ENCODE measurements around the gene RNF186.

Gene RNF186

GRCh38 chr1:19775317-19775716 lies 39.8 kb downstream of the RNF186 start:
- WGBS, 2 donors (ENCODE audit: extremely low coverage in 2 of 2, insufficient read length in 2 of 2, insufficient replicate concordance in 1 of 2) = no CpG with 5 or more reads among the region's 6 CpGs
- Histone ChIP-seq H3K4me1 (ENCODE audit: control insufficient read depth in 2 of 2, insufficient read depth in 1 of 2, low read depth in 1 of 2, low read length in 2 of 2) (no peaks in the 10 kb centered on the region), H3K18ac (ENCODE audit: low read length) (no peak overlapping the region), H3K14ac (ENCODE audit: low read length) (no peak overlapping the region), H3K4me2 (ENCODE audit: insufficient read depth, low read length, poor library complexity, severe bottlenecking) (no peak overlapping the region), H3K79me1 (ENCODE audit: low read depth, low read length) (no peaks in the 10 kb centered on the region), H3K23ac (ENCODE audit: low read depth, low read length, poor library complexity) (no peak overlapping the region), H2BK15ac (ENCODE audit: low read length) (no peak overlapping the region), H3K9ac (ENCODE audit: low read depth, low read length, poor library complexity) (no peak overlapping the region), H3K9me3 (replicated peaks in 1 of 2; ENCODE audit: control insufficient read depth in 2 of 2, insufficient read depth in 1 of 2, low read depth in 1 of 2, low read length in 2 of 2) (no peaks in the 10 kb centered on the region), H2AFZ (ENCODE audit: low read length) (no peak overlapping the region), H3K27me3 (ENCODE audit: control insufficient read depth in 3 of 3, insufficient read depth in 3 of 3, low read depth in 1 of 3, low read length in 3 of 3) (peaks cover 0 to 18% (median 0%) of the 10 kb centered on the region in 3 experiments), H3K36me3 (replicated peaks in 1 of 2; ENCODE audit: control insufficient read depth in 2 of 2, insufficient read depth in 2 of 2, low read length in 2 of 2) (no peaks in the 10 kb centered on the region), H4K8ac (ENCODE audit: low read depth, low read length) (no peak overlapping the region), H2BK5ac (ENCODE audit: low read length) (no peak overlapping the region), H2AK5ac (ENCODE audit: low read depth, low read length) (no peak overlapping the region), H2BK120ac (ENCODE audit: low read depth, low read length) (no peak overlapping the region), H3K4me3 (ENCODE audit: low read length in 2 of 2) (no peak overlapping the region), H3K4ac (ENCODE audit: low read length) (no peak overlapping the region), H4K91ac (ENCODE audit: low read depth, low read length, poor library complexity) (no peak overlapping the region), H3K27ac (replicated peaks; ENCODE audit: low read length) (no peak overlapping the region), H2BK12ac (ENCODE audit: low read length) (no peak overlapping the region)
- DNase-seq (ENCODE audit: low spot score) = no peak

GRCh38 chr1:19774180-19774785 lies 40.8 kb downstream of the RNF186 start:
- H3K4me1 ChIP-seq (ENCODE audit: control insufficient read depth in 2 of 2, insufficient read depth in 1 of 2, low read depth in 1 of 2, low read length in 2 of 2) = peaks cover 0 to 7% of the 10 kb centered on the region in 2 donors

DNA sequence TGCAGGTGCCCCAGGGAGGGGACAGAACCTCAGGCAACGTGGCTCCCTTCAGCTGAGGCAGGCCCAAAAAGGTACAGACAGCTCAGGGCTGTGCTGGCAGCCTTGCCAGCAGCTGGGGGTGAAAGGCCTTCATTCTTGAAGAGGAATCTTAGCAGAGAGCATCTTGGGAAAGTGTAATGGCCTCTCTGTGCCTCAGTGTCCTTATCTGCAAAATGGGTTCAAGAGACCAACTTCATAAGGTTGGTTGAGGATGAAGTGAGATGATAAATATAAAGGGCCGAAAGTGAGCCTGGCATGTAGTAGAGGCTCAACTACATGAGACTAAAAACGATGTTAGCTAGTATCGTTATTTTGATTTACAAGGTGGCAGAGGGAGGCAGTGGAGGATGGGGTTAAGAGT lies 41.6 kb downstream of the RNF186 start:
- Histone ChIP-seq H2AFZ (ENCODE audit: low read length) (no peak overlapping the region), H3K4ac (ENCODE audit: low read length) (no peak overlapping the region), H2BK12ac (ENCODE audit: low read length) (no peak overlapping the region), H2BK15ac (ENCODE audit: low read length) (no peak overlapping the region), H3K9me3 (replicated peaks in 1 of 2; ENCODE audit: control insufficient read depth in 2 of 2, insufficient read depth in 1 of 2, low read depth in 1 of 2, low read length in 2 of 2) (no peaks in the 10 kb centered on the region), H4K91ac (ENCODE audit: low read depth, low read length, poor library complexity) (no peak overlapping the region), H2BK120ac (ENCODE audit: low read depth, low read length) (no peak overlapping the region), H3K36me3 (replicated peaks in 1 of 2; ENCODE audit: control insufficient read depth in 2 of 2, insufficient read depth in 2 of 2, low read length in 2 of 2) (no peaks in the 10 kb centered on the region), H3K4me1 (ENCODE audit: control insufficient read depth in 2 of 2, insufficient read depth in 1 of 2, low read depth in 1 of 2, low read length in 2 of 2) (peaks cover 0 to 12% of the 10 kb centered on the region in 2 donors), H2BK5ac (ENCODE audit: low read length) (no peak overlapping the region), H3K9ac (ENCODE audit: low read depth, low read length, poor library complexity) (no peak overlapping the region), H4K8ac (ENCODE audit: low read depth, low read length) (no peak overlapping the region), H2AK5ac (ENCODE audit: low read depth, low read length) (no peak overlapping the region), H3K79me1 (ENCODE audit: low read depth, low read length) (no peaks in the 10 kb centered on the region), H3K23ac (ENCODE audit: low read depth, low read length, poor library complexity) (no peak overlapping the region), H3K14ac (ENCODE audit: low read length) (no peak overlapping the region), H3K4me2 (ENCODE audit: insufficient read depth, low read length, poor library complexity, severe bottlenecking) (no peak overlapping the region), H3K4me3 (ENCODE audit: low read length in 2 of 2) (no peak overlapping the region), H3K27ac (replicated peaks; ENCODE audit: low read length) (no peak overlapping the region), H3K18ac (ENCODE audit: low read length) (peak overlapping the region; percentile 23), H3K27me3 (ENCODE audit: control insufficient read depth in 3 of 3, insufficient read depth in 3 of 3, low read depth in 1 of 3, low read length in 3 of 3) (peaks cover 0 to 29% (median 0%) of the 10 kb centered on the region in 3 experiments)
- no peak for DNase-seq (ENCODE audit: low spot score)
- WGBS, 2 donors (ENCODE audit: extremely low coverage in 2 of 2, insufficient read length in 2 of 2, insufficient replicate concordance in 1 of 2) = no CpG with 5 or more reads among the region's 4 CpGs

More at GRCh38 chr1:19774180-19774785, 40.8 kb downstream of the RNF186 start:
- Histone ChIP-seq H4K91ac (ENCODE audit: low read depth, low read length, poor library complexity) (no peak overlapping the region), H2BK15ac (ENCODE audit: low read length) (no peak overlapping the region), H3K9me3 (replicated peaks in 1 of 2; ENCODE audit: control insufficient read depth in 2 of 2, insufficient read depth in 1 of 2, low read depth in 1 of 2, low read length in 2 of 2) (no peaks in the 10 kb centered on the region), H3K79me1 (ENCODE audit: low read depth, low read length) (no peaks in the 10 kb centered on the region), H2AK5ac (ENCODE audit: low read depth, low read length) (no peak overlapping the region), H3K27me3 (ENCODE audit: control insufficient read depth in 3 of 3, insufficient read depth in 3 of 3, low read depth in 1 of 3, low read length in 3 of 3) (peaks cover 0 to 21% (median 0%) of the 10 kb centered on the region in 3 experiments), H3K9ac (ENCODE audit: low read depth, low read length, poor library complexity) (no peak overlapping the region), H4K8ac (ENCODE audit: low read depth, low read length) (no peak overlapping the region), H2AFZ (ENCODE audit: low read length) (no peak overlapping the region), H3K18ac (ENCODE audit: low read length) (no peak overlapping the region), H3K36me3 (replicated peaks in 1 of 2; ENCODE audit: control insufficient read depth in 2 of 2, insufficient read depth in 2 of 2, low read length in 2 of 2) (no peaks in the 10 kb centered on the region), H2BK5ac (ENCODE audit: low read length) (no peak overlapping the region), H2BK120ac (ENCODE audit: low read depth, low read length) (no peak overlapping the region), H3K4me3 (ENCODE audit: low read length in 2 of 2) (no peak overlapping the region), H3K23ac (ENCODE audit: low read depth, low read length, poor library complexity) (no peak overlapping the region), H3K14ac (ENCODE audit: low read length) (no peak overlapping the region), H2BK12ac (ENCODE audit: low read length) (no peak overlapping the region), H3K27ac (replicated peaks; ENCODE audit: low read length) (no peak overlapping the region), H3K4ac (ENCODE audit: low read length) (no peak overlapping the region), H3K4me2 (ENCODE audit: insufficient read depth, low read length, poor library complexity, severe bottlenecking) (no peak overlapping the region)
- no peak for DNase-seq (ENCODE audit: low spot score)
- WGBS, 2 donors (ENCODE audit: extremely low coverage in 2 of 2, insufficient read length in 2 of 2, insufficient replicate concordance in 1 of 2) = no CpG with 5 or more reads among the region's 6 CpGs

GRCh38 chr1:19772053-19772452 lies 43.0 kb downstream of the RNF186 start:
- Histone ChIP-seq H3K4me1 (ENCODE audit: control insufficient read depth in 2 of 2, insufficient read depth in 1 of 2, low read depth in 1 of 2, low read length in 2 of 2) (peaks cover 0 to 14% of the 10 kb centered on the region in 2 donors), H2BK15ac (ENCODE audit: low read length) (no peak overlapping the region), H2BK12ac (ENCODE audit: low read length) (no peak overlapping the region), H3K36me3 (replicated peaks in 1 of 2; ENCODE audit: control insufficient read depth in 2 of 2, insufficient read depth in 2 of 2, low read length in 2 of 2) (no peaks in the 10 kb centered on the region), H3K9me3 (replicated peaks in 1 of 2; ENCODE audit: control insufficient read depth in 2 of 2, insufficient read depth in 1 of 2, low read depth in 1 of 2, low read length in 2 of 2) (no peaks in the 10 kb centered on the region), H3K27me3 (ENCODE audit: control insufficient read depth in 3 of 3, insufficient read depth in 3 of 3, low read depth in 1 of 3, low read length in 3 of 3) (peaks cover 0 to 35% (median 0%) of the 10 kb centered on the region in 3 experiments), H3K9ac (ENCODE audit: low read depth, low read length, poor library complexity) (no peak overlapping the region), H2BK120ac (ENCODE audit: low read depth, low read length) (no peak overlapping the region), H3K4me3 (ENCODE audit: low read length in 2 of 2) (no peak overlapping the region), H4K91ac (ENCODE audit: low read depth, low read length, poor library complexity) (no peak overlapping the region), H3K23ac (ENCODE audit: low read depth, low read length, poor library complexity) (peak overlapping the region; percentile 17), H3K4ac (ENCODE audit: low read length) (no peak overlapping the region), H2AFZ (ENCODE audit: low read length) (no peak overlapping the region), H2AK5ac (ENCODE audit: low read depth, low read length) (peak overlapping the region; percentile 22), H3K18ac (ENCODE audit: low read length) (no peak overlapping the region), H3K27ac (replicated peaks; ENCODE audit: low read length) (no peak overlapping the region), H2BK5ac (ENCODE audit: low read length) (no peak overlapping the region), H3K14ac (ENCODE audit: low read length) (no peak overlapping the region), H3K4me2 (ENCODE audit: insufficient read depth, low read length, poor library complexity, severe bottlenecking) (no peak overlapping the region), H4K8ac (ENCODE audit: low read depth, low read length) (no peak overlapping the region), H3K79me1 (ENCODE audit: low read depth, low read length) (no peaks in the 10 kb centered on the region)
- WGBS, 2 donors (ENCODE audit: extremely low coverage in 2 of 2, insufficient read length in 2 of 2, insufficient replicate concordance in 1 of 2) = no CpG with 5 or more reads among the region's 9 CpGs
- no peak for DNase-seq (ENCODE audit: low spot score)

Measured in neuronal stem cell (in vitro differentiated cells).